HG03280 (cell line): Measurements from ENCODE around the gene PTPRQ.

Experiments
- ATAC-seq: cut with Tn5 transposase; IDR thresholded peaks from one replicate; pipeline ENCODE4 v1.9.1; 2021; ENCODE audit warnings: mild to moderate bottlenecking, moderate library complexity; ENCODE audit not compliant: unreplicated experiment

The PTPRQ gene

DNA sequence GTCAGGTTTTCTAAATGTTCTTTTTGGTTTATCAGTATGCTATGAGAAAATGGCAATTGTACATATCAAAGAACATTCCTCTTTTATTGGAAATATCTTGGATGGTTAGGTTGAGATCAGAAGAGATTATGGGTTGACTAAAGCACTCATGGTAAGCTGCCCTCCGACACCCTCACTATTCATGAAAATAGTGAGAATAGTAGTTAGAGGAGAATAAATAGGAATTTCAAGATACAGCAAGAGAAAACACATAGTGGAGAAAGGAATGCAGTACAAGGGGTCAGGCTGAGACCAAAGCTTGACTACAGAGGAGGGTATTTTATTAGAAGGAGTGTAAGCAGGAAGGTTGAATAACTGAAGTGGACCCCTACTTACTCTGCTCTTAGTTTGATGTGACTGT is 112.5 kb downstream of the PTPRQ start:
- ATAC-seq, result no peak

- no peak for ATAC-seq
These were observed 115.7 kb downstream of the PTPRQ start for GRCh38 chr12:80559766-80560165.

- no peak for ATAC-seq
These were observed 121.2 kb downstream of the PTPRQ start for GRCh38 chr12:80565271-80565670.

- ATAC-seq, result no peak
These were observed 123.4 kb downstream of the PTPRQ start for GRCh38 chr12:80567401-80567800.

DNA sequence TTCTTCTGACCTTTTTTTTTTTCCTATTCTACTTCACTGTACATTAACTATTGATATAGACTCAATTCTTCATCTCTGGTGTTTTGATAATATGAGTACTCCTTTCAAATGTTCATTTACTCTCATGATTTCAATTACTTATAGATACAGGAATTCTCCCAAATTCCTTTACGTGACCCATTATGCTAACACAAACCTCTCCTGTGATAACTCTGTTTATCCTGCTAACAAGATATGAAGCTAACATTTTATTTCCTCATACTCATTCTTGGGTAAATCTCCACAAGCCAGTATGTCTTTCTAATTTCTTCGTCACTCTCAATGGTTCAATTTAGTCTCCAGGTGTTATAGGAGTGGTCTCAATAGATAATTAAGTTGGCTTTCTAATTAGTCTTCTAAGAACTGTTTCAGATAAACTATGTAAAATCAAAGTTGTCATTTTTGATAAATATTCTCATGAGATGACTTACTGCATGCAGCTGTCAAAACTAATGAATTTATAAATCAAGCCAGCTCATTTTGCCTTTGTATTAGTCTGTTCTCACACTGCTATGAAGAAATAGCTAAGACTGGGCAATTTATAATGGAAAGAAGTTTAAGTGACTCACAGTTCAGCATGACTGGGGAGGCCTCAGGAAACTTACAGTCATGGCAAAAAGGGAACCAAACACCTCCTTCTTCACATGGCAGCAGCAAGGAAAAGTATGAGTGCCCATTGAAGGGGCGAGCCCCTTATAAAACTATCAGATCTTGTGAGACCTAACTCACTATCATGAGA is 132.8 kb downstream of the PTPRQ start:
- no peak for ATAC-seq

- ATAC-seq, result no peak
These were observed 136.2 kb downstream of the PTPRQ start for GRCh38 chr12:80580254-80580653.

- no peak for ATAC-seq
These were observed 137.7 kb downstream of the PTPRQ start for GRCh38 chr12:80581783-80582182.

- peak; percentile 60 for ATAC-seq
These were observed 138.4 kb downstream of the PTPRQ start for GRCh38 chr12:80582431-80582830.

DNA sequence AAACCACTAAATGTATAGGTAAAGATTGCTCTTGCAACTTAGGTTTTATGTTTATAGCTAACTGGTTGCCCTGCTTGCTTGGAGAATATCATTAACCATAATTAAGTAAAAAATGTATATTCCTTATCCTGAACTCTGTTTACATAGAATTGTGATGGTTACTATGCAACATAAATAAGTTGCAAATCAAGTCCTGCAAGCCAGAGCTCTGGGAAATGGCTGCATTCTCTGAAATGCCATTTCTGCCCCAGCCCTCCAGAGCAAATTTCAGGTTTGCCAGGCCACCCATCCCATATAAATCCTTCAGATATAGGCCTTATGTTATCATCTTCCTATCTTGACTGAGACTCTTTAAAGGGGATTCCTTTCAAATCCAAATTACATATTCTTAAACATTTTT is 145.0 kb downstream of the PTPRQ start:
- ATAC-seq, result no peak

DNA sequence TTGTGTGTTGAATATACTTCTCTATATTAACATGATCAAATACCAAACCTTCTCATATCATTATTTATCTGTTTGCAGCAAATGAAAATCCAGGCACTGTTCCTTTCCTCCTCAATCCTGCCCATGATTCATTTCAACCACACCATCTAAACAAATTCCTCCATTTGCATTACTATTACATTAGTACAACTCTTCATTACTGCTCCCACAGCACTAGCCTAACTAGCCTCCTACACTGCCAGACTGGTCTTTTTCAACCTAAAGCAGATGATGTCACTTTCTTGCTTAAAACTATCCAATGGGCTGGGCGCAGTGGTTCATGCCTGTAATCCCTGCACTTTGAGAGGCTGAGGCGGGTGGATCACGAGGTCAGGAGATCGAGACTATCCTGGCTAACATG is 146.1 kb downstream of the PTPRQ start:
- no peak for ATAC-seq

DNA sequence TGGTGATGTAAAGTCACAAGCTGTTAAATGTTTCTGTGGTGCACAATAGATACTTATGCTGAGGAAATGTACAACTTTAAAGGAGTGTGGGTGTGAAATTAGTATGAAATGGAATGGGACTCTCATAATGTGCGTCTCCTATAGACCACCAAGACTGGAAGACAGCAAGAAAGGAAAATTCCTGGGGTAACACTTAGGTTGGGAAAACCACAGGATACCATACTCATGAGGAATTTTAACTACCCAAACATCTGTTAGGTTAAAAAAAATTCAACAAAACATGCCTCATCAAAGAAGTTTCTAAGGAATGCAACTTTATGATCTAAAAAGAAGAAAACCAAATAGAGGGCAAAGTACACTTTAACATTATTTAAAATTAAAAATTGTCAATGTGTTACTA is 149.7 kb downstream of the PTPRQ start:
- no peak for ATAC-seq

DNA sequence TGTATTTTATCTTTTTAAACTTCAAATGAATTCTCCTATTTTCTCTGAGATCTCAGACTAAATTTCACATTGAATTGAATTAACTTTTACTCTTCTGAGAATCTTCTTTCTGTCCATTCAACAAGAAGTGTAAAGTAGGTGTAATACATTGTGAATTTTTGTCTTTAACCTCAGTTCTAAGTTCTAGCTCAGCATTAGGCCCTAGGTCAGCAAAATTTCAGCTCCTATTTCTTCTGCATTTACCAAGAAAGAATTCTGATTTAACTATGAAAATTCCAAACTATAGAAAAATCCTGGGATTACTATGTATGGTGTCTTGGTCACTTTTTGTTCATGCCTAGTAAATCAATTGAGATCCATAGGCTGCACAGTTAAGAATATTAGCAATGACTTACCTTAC is 152.5 kb downstream of the PTPRQ start:
- no peak for ATAC-seq

DNA sequence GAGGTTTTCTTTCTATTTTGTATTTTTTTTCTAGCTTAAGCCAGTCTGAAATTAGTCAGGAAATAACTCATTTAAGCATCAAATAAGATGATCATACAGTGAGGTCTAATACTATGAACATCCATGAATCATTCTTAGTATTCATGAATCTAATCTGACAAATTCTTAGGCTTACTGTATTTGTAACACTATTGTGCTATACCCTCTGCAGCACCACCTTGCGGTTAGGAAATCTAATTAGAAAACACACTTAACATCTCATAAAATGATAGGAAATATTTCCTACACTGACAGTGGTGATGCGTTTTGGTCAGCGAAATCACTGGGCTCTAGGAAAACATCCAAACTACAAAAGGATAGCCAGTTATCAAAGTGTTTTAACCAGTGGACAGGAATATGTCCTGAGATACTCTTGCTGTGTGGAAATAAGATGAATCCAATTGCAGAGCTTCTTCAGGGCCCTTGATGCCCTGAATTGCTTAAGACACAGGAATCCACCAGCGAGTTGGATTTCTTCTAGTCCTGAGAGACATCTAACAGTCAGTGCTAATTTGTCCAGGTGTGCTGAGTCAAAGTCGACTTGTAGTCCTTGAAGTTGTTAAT is 154.1 kb downstream of the PTPRQ start:
- no peak for ATAC-seq

- ATAC-seq, result no peak
These were observed 158.4 kb downstream of the PTPRQ start for GRCh38 chr12:80602455-80602854.

DNA sequence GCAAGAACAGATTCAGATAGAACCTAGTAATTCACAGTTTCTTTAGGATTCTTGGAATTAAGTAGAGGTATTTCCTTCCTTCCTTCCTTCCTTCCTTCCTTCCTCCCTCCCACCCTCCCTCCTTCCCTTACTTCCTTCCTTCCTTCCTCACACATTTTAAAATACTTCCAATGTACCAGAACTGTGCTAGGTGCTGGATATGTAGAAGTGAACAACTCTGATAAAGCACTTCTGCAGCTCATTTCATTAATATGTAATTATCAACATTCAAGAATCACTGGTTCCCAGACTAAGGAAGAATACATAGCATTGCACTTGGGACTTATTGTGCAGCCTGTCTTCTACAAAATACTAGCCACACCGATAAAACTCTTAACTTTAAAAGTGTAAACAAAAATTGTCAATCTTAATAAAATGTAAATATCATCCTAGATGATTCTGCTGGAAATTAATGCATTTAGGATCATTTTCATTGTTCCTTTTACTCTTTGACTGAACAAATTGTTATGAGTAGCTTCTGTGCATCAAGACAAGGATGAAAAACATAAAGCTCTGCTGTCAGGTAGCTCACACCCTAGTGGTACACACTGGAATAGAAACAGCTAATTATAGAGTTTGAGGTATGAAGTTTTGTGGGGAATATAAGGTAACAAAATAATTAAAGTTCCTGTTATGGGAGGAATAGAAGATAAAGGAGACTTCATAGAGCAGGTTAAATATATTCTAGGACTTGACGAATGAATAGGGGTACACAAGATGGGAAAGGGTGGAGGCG is 163.5 kb downstream of the PTPRQ start:
- no peak for ATAC-seq

- no peak for ATAC-seq
These were observed 173.7 kb downstream of the PTPRQ start for GRCh38 chr12:80617733-80618132.

DNA sequence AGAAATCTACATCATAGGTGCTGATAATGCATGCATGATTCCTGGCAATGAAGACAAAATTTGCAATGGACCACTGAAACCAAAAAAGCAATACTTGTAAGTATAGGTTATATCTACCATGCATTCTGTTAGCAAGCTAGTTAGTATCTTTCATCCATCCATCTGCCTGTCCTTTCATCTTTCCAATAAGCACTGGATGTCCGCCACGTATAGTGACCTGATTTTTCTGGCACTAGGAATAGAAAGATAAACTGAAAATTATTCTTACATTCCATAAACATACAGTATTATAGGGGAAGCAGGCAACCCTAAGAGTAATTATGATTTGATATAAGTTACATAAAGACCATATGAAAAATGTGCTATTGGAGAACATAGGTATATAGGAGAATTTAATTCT is 176.2 kb downstream of the PTPRQ start:
- no peak for ATAC-seq

GRCh38 chr12:80622271-80622670 is 178.2 kb downstream of the PTPRQ start:
- no peak for ATAC-seq

GRCh38 chr12:80625051-80625450 is 181.0 kb downstream of the PTPRQ start:
- ATAC-seq, result no peak

DNA sequence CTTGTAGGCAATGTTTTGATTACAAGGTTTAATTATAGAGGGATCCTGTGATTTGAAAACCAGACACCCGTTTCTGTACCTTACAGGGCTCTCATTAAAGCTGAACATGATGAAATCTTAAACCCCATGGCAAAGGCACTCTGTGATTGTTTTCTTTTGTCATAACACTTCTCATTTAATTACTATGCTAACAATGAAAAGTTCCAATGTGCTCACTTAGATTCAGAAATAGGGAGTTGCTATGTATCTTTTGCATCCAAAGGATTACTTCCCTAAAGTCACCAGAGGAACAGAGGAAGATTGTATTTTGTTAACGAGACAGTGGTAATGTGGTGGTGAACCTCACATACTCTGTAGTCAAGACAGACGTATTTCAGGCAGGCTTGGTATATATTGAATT is 181.9 kb downstream of the PTPRQ start:
- ATAC-seq, result no peak

GRCh38 chr12:80627782-80628181 is 183.7 kb downstream of the PTPRQ start:
- no peak for ATAC-seq

- no peak for ATAC-seq
These were observed 188.8 kb downstream of the PTPRQ start for GRCh38 chr12:80632835-80633234.
